K562 (cell line): Measurements from ENCODE around the gene LITAF. TPM values are rescaled to one million over a fixed set of nuclear protein-coding genes. Genes with fewer than 3 reads are reported as not detected.

Experiments used
- ATAC-seq: fragments of 200-7000 bp; cut with Tn5 transposase; 3 replicates; pipeline ENCODE4 v1.9.1; 2020; ENCODE audit warnings: moderate library complexity
- BruUV-seq: library from RNA; stranded (reverse); fragments of 400-500 nt; replicated peaks from 2 replicates; lab custom pipeline; 2021; lab: Mats Ljungman, UMichigan
- CTCF ChIA-PET: fragments of 300-600 bp; formaldehyde crosslinking; extraction: SDS; loops from one replicate; lab custom pipeline; 2021; ENCODE audit warnings: low intra/inter-chr PET ratio; lab: Yijun Ruan, JAX
- POLR2A ChIA-PET: fragments of 300-600, 350-650 bp; sonication (Branson Sonifier 250); formaldehyde crosslinking; extraction: SDS; loops from one replicate; lab custom pipeline; 2021; ENCODE audit warnings: antibody characterized with exemption, inconsistent platforms; lab: Yijun Ruan, JAX
- DNase-seq, 4 experiments: peaks; one replicate each; pipeline versions ENCODE4 v3.0.0 to v3.0.0-alpha.2; 2011 to 2018; ENCODE audit warnings: low spot score in 3 of 4, mixed read lengths in 3 of 4; ENCODE audit errors: extremely low read depth in 1 of 4
- FAIRE-seq: peaks from 2 replicates; lab custom pipeline; 2011; peaks lifted over from hg19 to GRCh38; lab: Jason Lieb, UNC
- H2AFZ ChIP-seq: 2 replicates; pipeline ENCODE4 v1.6.0; 2011; ENCODE audit warnings: low read depth, low read length, control low read depth, inconsistent platforms
- H3K27ac ChIP-seq: fragments of 200-600 bp; 3 replicates; pipeline ENCODE4 v1.8.0; 2011; ENCODE audit warnings: low read depth, mild to moderate bottlenecking, control low read depth, inconsistent platforms, low read length, moderate library complexity, mixed read lengths; ENCODE audit errors: extremely low read depth
- H3K27me3 ChIP-seq, 2 experiments: fragments of 300-600 bp in 1 of 2; 2 replicates in 1 of 2; 3 replicates in 1 of 2; pipeline versions ENCODE4 v1.6.0 to v1.8.0; 2011; ENCODE audit warnings: inconsistent platforms in 2 of 2, low read length in 2 of 2, mild to moderate bottlenecking in 1 of 2, mixed read lengths in 1 of 2, moderate library complexity in 1 of 2; ENCODE audit not compliant: control insufficient read depth in 2 of 2, insufficient read depth in 2 of 2
- H3K36me3 ChIP-seq: fragments of 300-600 bp; 3 replicates; pipeline ENCODE4 v1.8.0; 2011; ENCODE audit warnings: mild to moderate bottlenecking, low read length, inconsistent platforms; ENCODE audit not compliant: control insufficient read depth, insufficient read depth
- H3K4me1 ChIP-seq, 2 experiments: fragments of 200-600 bp in 1 of 2; replicated peaks in 1 of 2; 2 replicates in 1 of 2; 3 replicates in 1 of 2; pipeline versions ENCODE4 v1.5.1 to v1.8.0; 2011; ENCODE audit warnings: inconsistent platforms in 2 of 2, low read length in 2 of 2, mild to moderate bottlenecking in 1 of 2, mixed read lengths in 1 of 2, moderate library complexity in 1 of 2; ENCODE audit not compliant: control insufficient read depth in 2 of 2, insufficient read depth in 2 of 2
- H3K4me2 ChIP-seq: 2 replicates; pipeline ENCODE4 v1.6.1; 2011; ENCODE audit warnings: low read length, control low read depth, inconsistent platforms, mixed read lengths; ENCODE audit not compliant: insufficient read depth
- H3K4me3 ChIP-seq: fragments of 200-600 bp; sonication (generic), shearing (Covaris generic); 2 replicates; pipeline ENCODE4 v1.5.1; 2016; ENCODE audit warnings: control low read depth, inconsistent platforms
- H3K79me2 ChIP-seq: fragments of 200-600 bp; 3 replicates; pipeline ENCODE4 v1.8.0; 2011; ENCODE audit warnings: low read length, inconsistent platforms; ENCODE audit not compliant: control insufficient read depth, insufficient read depth
- H3K9ac ChIP-seq, 2 experiments: 2 replicates each; pipeline versions ENCODE4 v1.6.0 to v1.6.1; 2011; ENCODE audit warnings: low read depth in 2 of 2, low read length in 2 of 2, control low read depth in 1 of 2, inconsistent platforms in 1 of 2, mild to moderate bottlenecking in 1 of 2, mixed read lengths in 1 of 2; ENCODE audit not compliant: insufficient read depth in 1 of 2
- H3K9me1 ChIP-seq: one replicate; pipeline ENCODE4 v1.6.0; 2011; ENCODE audit warnings: inconsistent platforms, mild to moderate bottlenecking, low read length, moderate library complexity; ENCODE audit not compliant: control insufficient read depth, insufficient read depth
- H3K9me3 ChIP-seq: replicated peaks from 2 replicates; pipeline ENCODE4 v1.5.1; 2011; ENCODE audit warnings: low read depth, low read length, inconsistent platforms; ENCODE audit not compliant: control insufficient read depth, insufficient read depth
- H4K20me1 ChIP-seq: replicated peaks from 2 replicates; pipeline ENCODE4 v1.6.1; 2011; ENCODE audit warnings: low read length, inconsistent platforms, mixed read lengths; ENCODE audit not compliant: control insufficient read depth, insufficient read depth
- BCLAF1 ChIP-seq, 2 experiments: fragments of 450-650 bp in 1 of 2; IDR thresholded peaks; 2 replicates each; pipeline ENCODE4 v1.6.1; 2011 to 2017; ENCODE audit warnings: low read depth in 2 of 2, antibody characterized with exemption in 1 of 2, borderline replicate concordance in 1 of 2, low read length in 1 of 2, mild to moderate bottlenecking in 1 of 2, mixed read lengths in 1 of 2; ENCODE audit not compliant: control insufficient read depth in 1 of 2
- ETV1 ChIP-seq: fragments of 450-650 bp; conservative IDR thresholded peaks from 2 replicates; pipeline ENCODE4 v1.6.1; 2016; ENCODE audit warnings: missing genetic modification characterization, control low read depth, low read depth, missing compliant biosample characterization
- NCOA2 ChIP-seq, 2 experiments: fragments of 450-650 bp; IDR thresholded peaks; 2 replicates each; pipeline ENCODE4 v1.6.1; 2018; ENCODE audit warnings: mild to moderate bottlenecking in 2 of 2, moderate library complexity in 1 of 2; ENCODE audit not compliant: partially characterized antibody in 2 of 2
- NUFIP1 ChIP-seq: fragments of 450-650 bp; IDR thresholded peaks from 2 replicates; pipeline ENCODE4 v1.6.1; 2018; ENCODE audit not compliant: partially characterized antibody
- ZBTB34 ChIP-seq: fragments of 250-450 bp; sonication (Bioruptor Pico); IDR thresholded peaks from 2 replicates; pipeline ENCODE4 v1.8.0; 2021; ENCODE audit warnings: mild to moderate bottlenecking, moderate library complexity
- ZC3H8 ChIP-seq: fragments of 450-650 bp; IDR thresholded peaks from 2 replicates; pipeline ENCODE4 v1.6.1; 2017
- WGBS: fragments of 100-300 bp; shearing (Covaris generic); methylation state at CpG from one replicate; pipeline ENCODE4 v1.1.6; 2016; ENCODE audit warnings: low coverage, mixed read lengths; ENCODE audit not compliant: insufficient coverage; ENCODE audit errors: missing lambda C conversion rate; 5-methylcytosine and 5-hydroxymethylcytosine counted together
- in situ Hi-C: fragments of 300-500 bp; cut with MboI; formaldehyde crosslinking; loops from 4 replicates; pipeline ENCODE4 v1.15.0; 2018; ENCODE audit warnings: inconsistent platforms, mixed read lengths
- intact Hi-C: fragments of 100-400 bp; cut with micrococcal nuclease; formaldehyde crosslinking; loops from 2 replicates; pipeline ENCODE4 v1.14.2; 2022
- polyA plus RNA-seq, 8 experiments: library from polyadenylated mRNA; depleted of rRNA in 4 of 8; stranded (reverse) in 5 of 8; unstranded in 3 of 8; fragments of >200 nt; fragmentation: Nextera tagmentation in 2 of 8; fragmentation: Illumina TruSeq in 1 of 8; extraction: Ambion mirVana in 2 of 8; extraction: Trizol in 1 of 8; gene quantifications; 2 replicates each; pipeline versions ENCODE4 v1.2.1 to v1.2.3, GENCODE V29; 2011 to 2014; ENCODE audit warnings: inconsistent platforms in 1 of 8, missing spikeins in 1 of 8
- total RNA-seq, 7 experiments: library from RNA; depleted of rRNA in 6 of 7; stranded (reverse); fragments of >200 nt in 6 of 7; fragmentation: Illumina TruSeq in 2 of 7; extraction: Trizol in 2 of 7; gene quantifications; 2 replicates each; pipeline versions ENCODE4 v1.2.1 to v1.2.3, GENCODE V29; 2011 to 2021; ENCODE audit warnings: low replicate concordance in 1 of 7

LITAF gene
- total and polyA plus RNA-seq, 9 of the 15 experiments (the other 6 are each of a cell fraction or from before 2014, with no cell fraction given): 4.1 to 17.8 (median 11.9) TPM

- no peak overlapping the region for H3K4me3 ChIP-seq
- POLR2A ChIA-PET: interaction anchor here (0.7 kb wide), 1 partner anchor 38 kb away, joined by 3 read pairs; no protein-coding TSS in a partner anchor
- no peaks in the 10 kb centered on the region for H3K9me1 ChIP-seq
- intact Hi-C loops: no loop called here
- H3K4me1 ChIP-seq: no peaks in the 10 kb centered on the region; a peak in 1 of 5 replicates
- no peak overlapping the region for H3K27ac ChIP-seq
- H2AFZ ChIP-seq: no peak overlapping the region
- DNase-seq: no peak
- H3K79me2 ChIP-seq: no peaks in the 10 kb centered on the region
- no peaks in the 10 kb centered on the region for H3K36me3 ChIP-seq
- no peak for FAIRE-seq
- no peak for ATAC-seq
- peaks cover 8 to 38% of the 10 kb centered on the region in 2 experiments; a peak in 4 of 5 replicates for H3K27me3 ChIP-seq
- 0 out of 2 replicates have a peak, but pooled peaks cover 4% of the 10 kb centered on the region for H3K9me3 ChIP-seq
- 21% methylated on average over 6 of the region's 6 CpGs for WGBS
- no peak overlapping the region for H3K9ac ChIP-seq
- no peaks in the 10 kb centered on the region for H4K20me1 ChIP-seq
- in situ Hi-C loops: no loop called here
- CTCF ChIA-PET: no interaction called here
- no TSS peak for BruUV-seq
- H3K4me2 ChIP-seq: no peak overlapping the region
- no peak for TF ChIP-seq ZC3H8
- TF ChIP-seq NCOA2 (IDR thresholded peaks at IDR 0.05; ENCODE audit: partially characterized antibody in 2 of 2): no peak
- TF ChIP-seq ZBTB34 (CRISPR knock-in tag): no peak
- TF ChIP-seq BCLAF1 (IDR thresholded peaks at IDR 0.05; ENCODE audit: borderline replicate concordance in 1 of 2, control insufficient read depth in 1 of 2, low read depth in 2 of 2, low read length in 1 of 2): no peak
- no peak for TF ChIP-seq NUFIP1
- no peak for TF ChIP-seq ETV1
Measured at GRCh38 chr16:11557801-11558200, 28.9 kb downstream of the LITAF start.
